ENCODE data around the gene MIB2. TPM values are rescaled to one million over a fixed set of nuclear protein-coding genes. Genes with fewer than 3 reads are reported as not detected.
A peak's percentile ranks its signal among the peaks of the same experiment; 100 is the strongest.

MIB2 gene
- total RNA-seq, 2 experiments from 2014 or later: 40.1 to 41.3 TPM

GRCh38 chr1:1573843-1574720 lies 41.2 kb upstream of the MIB2 start:
- Mint-ChIP-seq H3K4me3 (peak overlapping the region; percentile 99), H3K36me3 (ENCODE audit: low read depth) (peaks cover 28% of the 10 kb centered on the region), H3K4me1 (ENCODE audit: low read depth) (peaks cover 35% of the 10 kb centered on the region), H3K27ac (peak overlapping the region; percentile 100), H3K9me3 (no peaks in the 10 kb centered on the region), H3K27me3 (no peaks in the 10 kb centered on the region)
- intact Hi-C loops (cut with micrococcal nuclease): no loop called here
- ChIA-PET CTCF (interaction anchor here (0.6 to 1.6 kb wide), 3 partner anchors 19 to 392 kb away, joined by 3 read pairs; partner anchors contain the start of gene CDK11A), POLR2A (interaction anchor here (0.9 to 1.2 kb wide), 3 partner anchors 20 to 318 kb away, joined by 3 read pairs; no protein-coding TSS in a partner anchor)
- ATAC-seq (peak; percentile 81), DNase-seq (peak; percentile 71)
- TF ChIP-seq, protein P1, sequence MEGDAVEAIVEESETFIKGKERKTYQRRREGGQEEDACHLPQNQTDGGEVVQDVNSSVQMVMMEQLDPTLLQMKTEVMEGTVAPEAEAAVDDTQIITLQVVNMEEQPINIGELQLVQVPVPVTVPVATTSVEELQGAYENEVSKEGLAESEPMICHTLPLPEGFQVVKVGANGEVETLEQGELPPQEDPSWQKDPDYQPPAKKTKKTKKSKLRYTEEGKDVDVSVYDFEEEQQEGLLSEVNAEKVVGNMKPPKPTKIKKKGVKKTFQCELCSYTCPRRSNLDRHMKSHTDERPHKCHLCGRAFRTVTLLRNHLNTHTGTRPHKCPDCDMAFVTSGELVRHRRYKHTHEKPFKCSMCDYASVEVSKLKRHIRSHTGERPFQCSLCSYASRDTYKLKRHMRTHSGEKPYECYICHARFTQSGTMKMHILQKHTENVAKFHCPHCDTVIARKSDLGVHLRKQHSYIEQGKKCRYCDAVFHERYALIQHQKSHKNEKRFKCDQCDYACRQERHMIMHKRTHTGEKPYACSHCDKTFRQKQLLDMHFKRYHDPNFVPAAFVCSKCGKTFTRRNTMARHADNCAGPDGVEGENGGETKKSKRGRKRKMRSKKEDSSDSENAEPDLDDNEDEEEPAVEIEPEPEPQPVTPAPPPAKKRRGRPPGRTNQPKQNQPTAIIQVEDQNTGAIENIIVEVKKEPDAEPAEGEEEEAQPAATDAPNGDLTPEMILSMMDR (IDR thresholded peaks at IDR 0.05): peak; percentile 27

DNA sequence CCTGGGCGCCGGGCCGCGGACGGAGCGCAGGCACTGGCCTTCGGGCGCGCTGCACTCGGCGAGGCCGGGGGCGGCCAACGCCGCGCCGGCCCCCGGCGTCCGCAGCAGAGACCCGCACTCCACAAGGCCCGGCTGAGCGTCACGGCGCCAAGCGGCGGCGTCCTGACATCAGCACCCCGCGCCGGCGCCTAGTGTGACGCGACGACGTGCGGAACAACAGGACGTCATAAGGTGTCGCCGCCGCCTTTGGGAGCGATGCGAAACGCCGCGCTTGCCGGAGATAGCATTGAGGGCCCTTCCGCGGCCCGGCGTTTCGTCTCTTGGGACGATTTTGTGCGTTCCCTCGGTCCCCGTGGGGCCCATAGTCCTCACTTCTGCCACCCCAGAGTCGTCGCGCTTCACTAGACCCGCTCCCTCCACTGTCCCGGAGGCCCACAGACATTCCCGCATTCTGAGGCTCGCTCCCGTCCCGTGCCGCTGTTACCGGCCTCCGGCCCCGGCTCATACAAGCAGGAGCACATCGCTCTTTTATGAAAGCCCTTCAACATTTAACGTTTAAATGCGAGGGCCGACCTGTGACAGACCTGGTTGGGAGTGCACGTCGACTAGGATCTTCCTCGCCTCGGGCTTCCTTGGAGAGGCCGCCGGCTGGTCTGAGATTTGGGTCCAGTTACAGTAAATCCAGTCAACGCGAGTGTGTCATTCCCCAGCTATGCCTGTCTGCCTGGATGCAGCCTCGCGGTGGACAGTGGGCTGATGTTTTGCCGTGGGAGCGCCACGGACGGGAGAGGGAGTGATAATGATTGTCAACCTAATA lies 40.4 kb upstream of the MIB2 start, which contains the start of gene SSU72:
TSS of gene SSU72 (minus strand) at position 143 of the 817 bp plus-strand sequence. CDS start 306 bp downstream, outside the sequence.
- DNase-seq (peak; percentile 96), ATAC-seq (peak; percentile 87)
- Mint-ChIP-seq H3K27ac (peak within 1 kb of the TSS; percentile 100), H3K27me3 (no peaks in the 10 kb centered on the region), H3K9me3 (no peaks in the 10 kb centered on the region), H3K4me3 (peak within 1 kb of the TSS; percentile 99), H3K4me1 (ENCODE audit: low read depth) (peaks cover 27% of the 10 kb centered on the region), H3K36me3 (ENCODE audit: low read depth) (peaks cover 21% of the 10 kb centered on the region)
- CTCF ChIA-PET: interaction anchor here (1.2 to 2.1 kb wide), 3 partner anchors 20 to 149 kb away, joined by 3 to 4 read pairs (median 3); partner anchors contain the start of gene CDK11A
- POLR2A ChIA-PET: interaction anchor here (0.6 kb wide), 1 partner anchor 27 kb away, joined by 3 read pairs; no protein-coding TSS in a partner anchor
- intact Hi-C loops (cut with micrococcal nuclease): no loop called here
- TF ChIP-seq, protein P1 (IDR thresholded peaks at IDR 0.05): no peak

DNA sequence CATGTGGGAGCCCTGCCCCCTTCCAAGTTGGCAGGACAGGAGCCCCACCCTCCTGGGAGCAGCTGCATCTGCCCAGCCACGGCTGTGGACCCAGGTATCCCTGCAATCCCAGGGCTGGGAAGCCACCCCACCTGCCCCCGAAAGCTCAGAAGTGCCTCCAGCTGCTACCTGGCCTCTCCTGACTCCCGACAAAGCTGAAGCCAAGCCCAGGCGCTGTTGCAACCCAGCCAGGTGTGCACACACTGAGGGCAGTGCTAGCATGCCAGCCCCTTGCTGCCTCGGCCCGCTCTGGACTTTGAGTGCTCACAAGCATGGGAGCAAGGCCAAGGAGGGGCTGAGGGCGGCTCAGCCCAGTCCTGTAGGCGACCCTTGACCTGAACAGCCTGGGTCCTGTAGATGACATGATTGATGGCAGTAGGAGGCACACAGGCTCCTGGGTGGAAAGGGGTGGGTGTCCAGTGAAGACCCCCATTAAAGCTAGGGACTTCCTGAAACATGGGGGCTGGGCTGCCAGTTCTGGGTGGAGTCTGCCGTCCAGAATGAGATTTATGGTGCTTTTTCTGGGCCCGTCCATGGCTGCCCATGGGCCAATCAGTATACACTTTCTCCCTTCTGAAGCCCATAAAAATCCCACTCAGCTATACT lies 37.8 kb upstream of the MIB2 start:
- Mint-ChIP-seq H3K4me1 (ENCODE audit: low read depth) (peaks cover 13% of the 10 kb centered on the region), H3K27me3 (peaks cover 8% of the 10 kb centered on the region)

DNA sequence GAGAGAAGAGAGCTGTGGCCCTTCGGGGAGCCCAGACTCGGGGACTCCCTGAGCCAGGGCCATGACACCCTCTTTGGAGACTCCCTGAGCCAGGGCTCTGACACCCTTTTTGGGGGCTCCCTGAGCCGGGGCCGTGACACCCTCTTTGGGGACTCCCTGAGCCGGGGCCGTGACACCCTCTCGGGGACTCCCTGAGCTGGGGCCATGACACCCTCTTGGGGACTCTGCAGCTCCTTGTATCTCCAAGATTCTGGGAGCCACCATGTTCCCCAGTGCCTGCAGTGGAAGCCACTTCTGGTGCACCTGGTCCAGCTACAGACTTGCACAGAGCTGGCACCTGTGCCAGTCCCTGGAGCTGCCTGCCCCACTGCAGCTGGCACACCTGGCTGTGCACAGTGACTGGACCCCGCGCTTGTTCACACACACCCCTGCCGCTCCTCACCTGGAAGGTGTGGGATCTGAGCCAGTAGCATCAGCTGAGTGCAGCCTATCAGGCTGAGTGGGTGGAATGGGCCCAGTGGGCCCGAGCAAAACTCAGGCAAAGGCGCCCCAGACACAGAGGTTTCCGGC lies 36.8 kb upstream of the MIB2 start:
- ChIA-PET CTCF (interaction anchor here (0.7 to 2.0 kb wide), 6 partner anchors 9 to 207 kb away, joined by 3 to 10 read pairs (median 3); partner anchors contain the start of gene MIB2), POLR2A (interaction anchor here (1.1 to 1.4 kb wide), 3 partner anchors 17 to 35 kb away, joined by 3 to 6 read pairs (median 4); no protein-coding TSS in a partner anchor)
- TF ChIP-seq, protein P1 (IDR thresholded peaks at IDR 0.05): no peak
- Mint-ChIP-seq H3K4me1 (ENCODE audit: low read depth) (peaks cover 11% of the 10 kb centered on the region), H3K27ac (no peak overlapping the region), H3K4me3 (no peak overlapping the region), H3K36me3 (ENCODE audit: low read depth) (peaks cover 4% of the 10 kb centered on the region), H3K27me3 (peaks cover 8% of the 10 kb centered on the region), H3K9me3 (no peaks in the 10 kb centered on the region)
- no peak for ATAC-seq
- DNase-seq: no peak
- intact Hi-C loops (cut with micrococcal nuclease): no loop called here

More for the DNA sequence above, 37.8 kb upstream of the MIB2 start:
- no peak for DNase-seq
- ChIA-PET CTCF (interaction anchor here (1.0 to 2.0 kb wide), 6 partner anchors 10 to 206 kb away, joined by 3 to 10 read pairs (median 3); partner anchors contain the start of gene MIB2), POLR2A (interaction anchor here (1.1 to 1.4 kb wide), 3 partner anchors 16 to 36 kb away, joined by 3 to 6 read pairs (median 4); no protein-coding TSS in a partner anchor)
- no peaks in the 10 kb centered on the region for H3K9me3 Mint-ChIP-seq
- no peak overlapping the region for H3K27ac Mint-ChIP-seq
- no peak overlapping the region for H3K4me3 Mint-ChIP-seq
- intact Hi-C loops (cut with micrococcal nuclease): no loop called here
- no peak for ATAC-seq
- TF ChIP-seq, protein P1 (IDR thresholded peaks at IDR 0.05): no peak
- H3K36me3 Mint-ChIP-seq (ENCODE audit: low read depth): peaks cover 8% of the 10 kb centered on the region
